WERI-Rb-1 (cell line): ENCODE measurements around the gene IFTAP.
"Not testable (repeated sequence)": the region's sequence is repeated elsewhere in the genome, so short reads cannot be mapped to it uniquely, and the experiment has no call there.

Source experiments
- DNase-seq: peaks from one replicate; pipeline ENCODE4 v3.0.0-alpha.2; 2020
- H3K27ac ChIP-seq: fragments of 250-450 bp; sonication (Bioruptor Pico); 2 replicates; pipeline ENCODE4 v1.5.1; 2020; ENCODE audit warnings: mild to moderate bottlenecking, moderate library complexity
- H3K27me3 ChIP-seq: fragments of 250-450 bp; sonication (Bioruptor Pico); 2 replicates; pipeline ENCODE4 v1.5.1; 2021; ENCODE audit warnings: mild to moderate bottlenecking, low read depth, moderate library complexity; ENCODE audit not compliant: insufficient read depth, severe bottlenecking
- H3K36me3 ChIP-seq: fragments of 250-450 bp; sonication (Bioruptor Pico); 2 replicates; pipeline ENCODE4 v1.5.1; 2020; ENCODE audit warnings: mild to moderate bottlenecking, moderate library complexity
- H3K4me3 ChIP-seq: 2 replicates; pipeline ENCODE4 v1.5.1; 2011; ENCODE audit warnings: low read depth, mild to moderate bottlenecking, control low read depth, low read length
- H3K9me3 ChIP-seq: fragments of 250-450 bp; sonication (Bioruptor Pico); 2 replicates; pipeline ENCODE4 v1.5.1; 2021; ENCODE audit warnings: mild to moderate bottlenecking, moderate library complexity; ENCODE audit not compliant: severe bottlenecking
- TF ChIP-seq, protein P1 (sequence below): IDR thresholded peaks from 2 replicates; pipeline ENCODE4 v1.5.1; 2011; ENCODE audit warnings: low read depth, mild to moderate bottlenecking, control low read depth, inconsistent platforms, low read length

IFTAP gene, protein sequence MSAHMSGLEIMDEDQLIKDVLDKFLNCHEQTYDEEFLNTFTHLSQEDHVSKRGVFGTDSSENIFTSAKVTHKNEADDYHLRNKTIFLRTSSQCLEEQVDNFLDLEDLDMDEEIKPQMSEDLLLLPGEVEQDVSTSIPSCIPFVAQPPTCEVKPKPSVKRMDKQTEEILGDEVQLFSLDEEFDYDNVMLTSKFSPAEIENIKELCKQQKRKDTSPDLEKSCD

DNA sequence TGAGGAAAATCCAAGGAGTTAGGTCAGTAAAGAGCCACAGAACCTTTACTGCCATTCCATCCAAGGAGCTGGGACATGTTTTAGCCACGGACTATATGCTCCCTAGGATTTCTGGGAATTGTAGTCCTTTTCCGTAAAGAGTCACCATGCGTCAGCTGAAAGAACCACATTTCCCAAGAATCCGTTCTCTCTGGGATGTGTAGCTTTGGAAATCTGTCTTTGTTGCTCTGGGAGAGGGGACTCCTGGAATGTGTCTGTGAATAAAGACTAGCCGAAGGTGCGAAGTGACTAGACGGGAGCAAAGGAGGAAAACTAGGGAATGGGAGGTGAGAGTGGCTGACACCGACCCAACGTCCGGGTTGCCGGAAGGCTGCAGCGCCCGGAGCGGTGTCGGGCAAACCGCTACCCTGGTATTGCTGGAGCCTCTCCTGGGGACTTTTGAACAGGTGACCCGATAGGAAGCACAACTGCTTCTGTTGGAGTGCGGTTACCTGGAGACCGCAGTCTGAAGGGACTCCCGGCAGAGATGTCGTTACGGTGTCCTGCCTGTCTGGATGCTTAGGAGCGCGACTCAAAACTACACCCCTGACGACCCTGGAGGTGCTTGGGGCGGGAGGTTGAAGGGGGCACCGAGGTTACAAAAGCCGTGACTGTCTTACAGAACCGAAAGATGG lies at the start of gene IFTAP:
Gene IFTAP (plus strand): TSS at position 187 of the 674 bp plus-strand sequence. CDS start 15,602 bp downstream, outside the sequence.
- Histone ChIP-seq H3K9me3 (no peaks in the 10 kb centered on the region), H3K27me3 (no peaks in the 10 kb centered on the region), H3K36me3 (no peaks in the 10 kb centered on the region), H3K27ac (no peak within 1 kb of the TSS), H3K4me3 (peak within 1 kb of the TSS; percentile 68)
- TF ChIP-seq, protein P1, sequence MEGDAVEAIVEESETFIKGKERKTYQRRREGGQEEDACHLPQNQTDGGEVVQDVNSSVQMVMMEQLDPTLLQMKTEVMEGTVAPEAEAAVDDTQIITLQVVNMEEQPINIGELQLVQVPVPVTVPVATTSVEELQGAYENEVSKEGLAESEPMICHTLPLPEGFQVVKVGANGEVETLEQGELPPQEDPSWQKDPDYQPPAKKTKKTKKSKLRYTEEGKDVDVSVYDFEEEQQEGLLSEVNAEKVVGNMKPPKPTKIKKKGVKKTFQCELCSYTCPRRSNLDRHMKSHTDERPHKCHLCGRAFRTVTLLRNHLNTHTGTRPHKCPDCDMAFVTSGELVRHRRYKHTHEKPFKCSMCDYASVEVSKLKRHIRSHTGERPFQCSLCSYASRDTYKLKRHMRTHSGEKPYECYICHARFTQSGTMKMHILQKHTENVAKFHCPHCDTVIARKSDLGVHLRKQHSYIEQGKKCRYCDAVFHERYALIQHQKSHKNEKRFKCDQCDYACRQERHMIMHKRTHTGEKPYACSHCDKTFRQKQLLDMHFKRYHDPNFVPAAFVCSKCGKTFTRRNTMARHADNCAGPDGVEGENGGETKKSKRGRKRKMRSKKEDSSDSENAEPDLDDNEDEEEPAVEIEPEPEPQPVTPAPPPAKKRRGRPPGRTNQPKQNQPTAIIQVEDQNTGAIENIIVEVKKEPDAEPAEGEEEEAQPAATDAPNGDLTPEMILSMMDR = no peak
- DNase-seq = peak; percentile 59

DNA sequence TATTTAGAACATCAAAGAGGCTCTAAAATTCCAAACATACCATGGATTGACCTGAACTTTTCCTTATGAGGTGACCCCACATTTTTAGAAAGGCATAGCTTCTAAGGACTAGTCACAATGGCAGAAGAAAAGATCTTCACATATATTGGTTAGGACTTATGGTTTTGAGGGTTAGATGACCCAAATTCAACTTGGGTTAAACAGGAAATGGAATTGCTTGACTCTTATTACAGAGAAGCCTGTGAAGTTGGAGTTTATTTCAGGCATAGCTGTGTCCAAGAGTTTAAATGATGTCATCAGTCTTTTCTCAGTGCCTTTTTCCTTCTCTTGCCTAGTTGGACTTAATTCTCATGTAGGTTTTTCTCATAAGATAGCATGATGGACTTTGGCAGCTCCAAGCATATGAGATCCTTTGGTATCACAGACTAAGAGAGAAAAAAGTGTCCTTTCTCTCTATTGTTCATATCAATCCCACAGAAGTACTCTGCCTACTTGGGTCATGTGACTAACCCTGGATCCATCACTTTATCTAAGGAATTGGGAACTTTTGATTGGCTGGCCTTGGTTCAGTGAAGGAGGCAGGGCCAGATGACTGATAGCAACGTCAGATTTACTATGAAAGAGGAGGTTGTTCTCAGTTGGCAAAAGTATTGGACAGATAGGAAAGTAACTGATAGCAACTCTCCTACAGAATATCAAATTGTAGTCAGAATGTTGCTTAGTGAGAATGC lies 43.8 kb upstream of the IFTAP start:
- DNase-seq = no peak
- H3K27ac ChIP-seq = no peak overlapping the region
- TF ChIP-seq, protein P1 = no peak
- no peak overlapping the region for H3K4me3 ChIP-seq
- no peaks in the 10 kb centered on the region for H3K9me3 ChIP-seq
- H3K27me3 ChIP-seq = no peaks in the 10 kb centered on the region
- no peaks in the 10 kb centered on the region for H3K36me3 ChIP-seq

DNA sequence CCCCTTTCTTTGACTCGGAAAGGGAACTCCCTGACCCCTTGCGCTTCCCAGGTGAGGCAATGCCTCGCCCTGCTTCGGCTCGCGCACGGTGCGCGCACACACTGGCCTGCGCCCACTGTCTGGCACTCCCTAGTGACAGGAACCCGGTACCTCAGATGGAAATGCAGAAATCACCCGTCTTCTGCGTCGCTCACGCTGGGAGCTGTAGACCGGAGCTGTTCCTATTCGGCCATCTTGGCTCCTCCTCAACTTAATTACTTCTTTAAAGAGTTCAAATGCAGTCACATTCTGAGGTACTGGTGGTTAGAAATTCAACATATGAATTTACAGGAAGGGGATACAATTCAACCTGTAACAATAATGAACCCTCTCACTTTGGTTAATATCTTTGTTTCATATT lies 36.9 kb upstream of the IFTAP start:
- H3K27ac ChIP-seq, H3K27me3 ChIP-seq, H3K9me3 ChIP-seq, H3K4me3 ChIP-seq, DNase-seq, H3K36me3 ChIP-seq: not testable (repeated sequence)

DNA sequence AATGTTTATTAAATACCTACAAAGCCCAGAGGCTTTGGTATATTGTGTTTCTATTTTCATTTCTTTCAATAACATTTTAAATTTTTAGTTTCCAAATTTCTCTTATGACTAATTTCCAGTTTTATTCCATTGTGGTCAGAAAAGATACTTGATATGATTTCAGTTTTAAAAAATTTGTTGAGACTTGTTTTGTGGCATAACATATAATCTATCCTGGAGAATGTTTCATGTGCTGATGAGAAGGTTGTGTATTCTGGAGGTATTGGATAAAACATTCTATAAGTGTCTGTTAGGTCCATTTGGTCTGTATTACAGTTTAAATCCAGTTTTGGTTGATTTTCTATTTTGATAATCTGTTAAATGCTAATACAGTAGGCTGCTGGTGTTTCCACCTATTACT lies 36.3 kb upstream of the IFTAP start:
- Histone ChIP-seq H3K9me3 (no peaks in the 10 kb centered on the region), H3K27ac (no peak overlapping the region), H3K27me3 (no peaks in the 10 kb centered on the region), H3K4me3 (no peak overlapping the region), H3K36me3 (no peaks in the 10 kb centered on the region)
- TF ChIP-seq, protein P1 = no peak
- DNase-seq = no peak

DNA sequence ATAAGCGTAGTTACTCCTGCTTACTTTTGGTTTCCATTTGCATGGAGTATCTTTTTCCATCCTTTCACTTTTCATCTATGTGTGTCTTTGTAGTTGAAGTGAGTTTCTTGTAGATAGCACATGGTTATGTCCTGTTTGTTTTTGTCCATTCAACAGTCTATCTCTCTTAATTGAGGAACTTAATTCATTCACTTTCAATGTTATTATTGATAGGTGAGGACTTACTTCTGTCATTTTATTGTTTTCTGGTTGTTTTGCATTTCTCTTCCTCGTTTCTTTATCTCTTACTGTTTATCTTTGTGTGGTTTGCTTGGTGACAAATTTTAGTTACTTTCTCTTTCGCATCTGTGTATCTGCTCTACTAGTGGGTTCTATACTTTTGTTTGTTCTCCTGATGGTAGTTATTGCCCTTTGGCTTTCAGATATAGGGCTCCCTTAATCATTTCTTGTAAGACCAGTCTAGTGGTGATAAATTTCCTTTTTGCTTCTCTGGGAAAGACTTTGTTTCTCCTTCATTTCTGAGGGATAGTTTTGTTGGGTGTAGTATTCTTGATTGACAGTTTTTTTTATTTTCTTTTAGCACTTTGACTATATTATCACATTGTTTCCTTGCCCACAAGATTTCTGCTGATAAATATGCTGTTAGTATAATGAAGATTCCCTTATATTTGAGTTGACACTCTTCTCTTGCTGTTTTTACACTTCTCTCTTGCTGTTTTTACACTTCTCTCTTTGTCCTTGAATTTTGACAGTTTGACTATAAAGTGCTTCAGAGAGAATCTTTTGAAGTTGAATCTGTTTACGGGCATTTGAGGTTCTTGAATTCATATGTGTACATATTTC lies 35.5 kb upstream of the IFTAP start:
- no peak overlapping the region for H3K27ac ChIP-seq
- no peaks in the 10 kb centered on the region for H3K27me3 ChIP-seq
- TF ChIP-seq, protein P1 = no peak
- no peaks in the 10 kb centered on the region for H3K9me3 ChIP-seq
- no peak overlapping the region for H3K4me3 ChIP-seq
- no peaks in the 10 kb centered on the region for H3K36me3 ChIP-seq
- DNase-seq = no peak
